ENCODE results near the gene VIPR2.

GRCh38 chr7:159103382-159104187, 41.1 kb downstream of the VIPR2 start:
- no peak for TF ChIP-seq POLR2A (IDR thresholded peaks at IDR 0.05)
- no peak for TF ChIP-seq CTCF (IDR thresholded peaks at IDR 0.05)
